Measurements from ENCODE around the gene ATP1B3. TPM values are rescaled to one million over a fixed set of nuclear protein-coding genes. Genes with fewer than 3 reads are reported as not detected.

The ATP1B3 gene
- polyA plus RNA-seq, 1 of the 3 experiments (the other 2 are of a cell fraction), result 86.3 TPM

- POLR2A ChIA-PET, result no interaction called here
- Histone ChIP-seq H3K4me1 (ENCODE audit: control insufficient read depth in 1 of 2, insufficient read depth in 2 of 2, low read depth in 1 of 2, low read length in 1 of 2) (no peaks in the 10 kb centered on the region), H4K20me1 (ENCODE audit: insufficient read depth) (no peaks in the 10 kb centered on the region), H3K9me3 (no peaks in the 10 kb centered on the region), H3K4me2 (no peak overlapping the region), H3K9me2 (no peaks in the 10 kb centered on the region), H3K4me3 (ENCODE audit: low read depth in 2 of 2, low read length in 1 of 2) (no peak overlapping the region), H3K27ac (ENCODE audit: low read depth in 2 of 2, low read length in 1 of 2) (no peak overlapping the region), H2AFZ (ENCODE audit: low read depth) (no peak overlapping the region), H3K79me2 (ENCODE audit: insufficient read depth) (no peaks in the 10 kb centered on the region), H3K36me3 (replicated peaks in 1 of 2; ENCODE audit: control insufficient read depth in 1 of 2, insufficient read depth in 2 of 2, low read length in 1 of 2) (no peaks in the 10 kb centered on the region), H3K9ac (no peak overlapping the region), H3K27me3 (ENCODE audit: insufficient read depth) (no peaks in the 10 kb centered on the region), H3F3A (replicated peaks; ENCODE audit: insufficient read depth) (no peaks in the 10 kb centered on the region)
- no peak for DNase-seq
- CTCF ChIA-PET, result interaction anchor here (2.2 kb wide), 1 partner anchor 10 kb away, joined by 7 read pairs; no protein-coding TSS in a partner anchor
- 82% methylated on average over 5 of the region's 5 CpGs for WGBS (ENCODE audit: low lambda C conversion rate)
- no peak for TF ChIP-seq SMC3 (IDR thresholded peaks at IDR 0.05; ENCODE audit: low read depth, low read length)
These were observed 25.0 kb upstream of the ATP1B3 start for GRCh38 chr3:141851411-141851810.

GRCh38 chr3:141853081-141853601 is 23.3 kb upstream of the ATP1B3 start:
- Histone ChIP-seq H3K9ac (no peak overlapping the region), H3K27ac (ENCODE audit: low read depth in 2 of 2, low read length in 1 of 2) (no peak overlapping the region), H3K9me2 (no peaks in the 10 kb centered on the region), H3K79me2 (ENCODE audit: insufficient read depth) (no peaks in the 10 kb centered on the region), H4K20me1 (ENCODE audit: insufficient read depth) (no peaks in the 10 kb centered on the region), H3K9me3 (no peaks in the 10 kb centered on the region), H3K27me3 (ENCODE audit: insufficient read depth) (no peaks in the 10 kb centered on the region), H3F3A (replicated peaks; ENCODE audit: insufficient read depth) (no peaks in the 10 kb centered on the region), H3K4me3 (ENCODE audit: low read depth in 2 of 2, low read length in 1 of 2) (no peak overlapping the region), H3K36me3 (replicated peaks in 1 of 2; ENCODE audit: control insufficient read depth in 1 of 2, insufficient read depth in 2 of 2, low read length in 1 of 2) (no peaks in the 10 kb centered on the region), H3K4me2 (no peak overlapping the region), H2AFZ (ENCODE audit: low read depth) (no peak overlapping the region), H3K4me1 (ENCODE audit: control insufficient read depth in 1 of 2, insufficient read depth in 2 of 2, low read depth in 1 of 2, low read length in 1 of 2) (no peaks in the 10 kb centered on the region)
- no peak for TF ChIP-seq EZH2phosphoT487 (IDR thresholded peaks at IDR 0.05; ENCODE audit: borderline replicate concordance, low read depth)
- no peak for TF ChIP-seq MEF2A (IDR thresholded peaks at IDR 0.05; ENCODE audit: borderline replicate concordance, low read depth)
- TF ChIP-seq MXI1 (IDR thresholded peaks at IDR 0.05; ENCODE audit: low read depth, low read length), result no peak
- TF ChIP-seq RCOR1 (IDR thresholded peaks at IDR 0.05; ENCODE audit: low read length), result no peak
- TF ChIP-seq IRF3 (IDR thresholded peaks at IDR 0.05; ENCODE audit: low read depth, low read length), result no peak
- no peak for TF ChIP-seq FOXM1 (IDR thresholded peaks at IDR 0.05; ENCODE audit: low read depth)
- TF ChIP-seq ELF1 (IDR thresholded peaks at IDR 0.05), result no peak
- TF ChIP-seq CTCF (IDR thresholded peaks at IDR 0.05), result no peak
- no peak for TF ChIP-seq POLR2AphosphoS5 (IDR thresholded peaks at IDR 0.05; ENCODE audit: low read depth, low read length)
- no peak for TF ChIP-seq NFIC (IDR thresholded peaks at IDR 0.05; ENCODE audit: borderline replicate concordance)
- DNase-seq, result no peak
- CTCF ChIA-PET, result interaction anchor here (0.7 to 2.2 kb wide), 3 partner anchors 8 to 26 kb away, joined by 3 to 7 read pairs (median 6); no protein-coding TSS in a partner anchor
- POLR2A ChIA-PET, result no interaction called here
- 85% methylated on average over 4 of the region's 4 CpGs for WGBS (ENCODE audit: low lambda C conversion rate)

Data from SK-N-SH (cell line).